Upper lobe of left lung (tissue), 6 donors: ENCODE results near the gene SYNPO. TPM values are rescaled to one million over a fixed set of nuclear protein-coding genes. Genes with fewer than 3 reads are reported as not detected.

Experiments used
- ATAC-seq, 2 donors: fragments of 200-7000 bp; cut with Tn5 transposase; one replicate each; pipeline ENCODE4 v1.9.1; 2022; ENCODE audit warnings: mild to moderate bottlenecking in 2 of 2, moderate library complexity in 2 of 2; ENCODE audit not compliant: low FRiP score in 2 of 2
- DNase-seq, 2 donors: peaks; one replicate each; pipeline ENCODE4 v3.0.0-alpha.2; 2019 to 2020
- H3K27ac ChIP-seq, 4 donors: fragments of 200-600 bp; sonication (generic); one replicate each; pipeline ENCODE4 v1.5.1; 2016 to 2019
- H3K27me3 ChIP-seq, 4 donors: fragments of 200-600 bp; sonication (generic); one replicate each; pipeline ENCODE4 v1.5.1; 2017 to 2019
- H3K36me3 ChIP-seq, 4 donors: fragments of 200-600 bp; sonication (generic); one replicate each; pipeline ENCODE4 v1.5.1; 2016 to 2019
- H3K4me1 ChIP-seq, 4 donors: fragments of 200-600 bp; sonication (generic); one replicate each; pipeline ENCODE4 v1.5.1; 2018 to 2019
- H3K4me3 ChIP-seq, 4 donors: fragments of 200-600 bp; sonication (generic); one replicate each; pipeline ENCODE4 v1.5.1; 2017 to 2019; ENCODE audit warnings: mild to moderate bottlenecking in 2 of 4, moderate library complexity in 1 of 4
- H3K9me3 ChIP-seq, 4 donors: fragments of 200-600 bp; sonication (generic); one replicate each; pipeline ENCODE4 v1.5.1; 2018 to 2019
- CTCF ChIP-seq, 6 experiments: fragments of 450-650 bp in 4 of 6; fragments of 200-600 bp in 2 of 6; sonication (generic) in 2 of 6; IDR thresholded peaks; one replicate each; pipeline ENCODE4 v1.5.1; 2016 to 2019; ENCODE audit warnings: antibody characterized with exemption in 6 of 6
- EP300 ChIP-seq, 4 donors: sonication (generic); formaldehyde crosslinking; IDR thresholded peaks; one replicate each; pipeline ENCODE4 v1.5.1; 2017; ENCODE audit warnings: antibody characterized with exemption in 4 of 4, control low read depth in 2 of 4
- POLR2A ChIP-seq, 4 donors: fragments of 450-650 bp; IDR thresholded peaks; one replicate each; pipeline ENCODE4 v1.5.1; 2016 to 2017; ENCODE audit warnings: antibody characterized with exemption in 4 of 4, mild to moderate bottlenecking in 2 of 4
- POLR2AphosphoS5 ChIP-seq, 2 donors: sonication (generic); formaldehyde crosslinking; IDR thresholded peaks; one replicate each; pipeline ENCODE4 v1.5.1; 2017; ENCODE audit warnings: antibody characterized with exemption in 2 of 2
- WGBS, 2 donors: methylation state at CpG; one replicate each; pipeline ENCODE4 v1.1.5; 2017 to 2018; 5-methylcytosine and 5-hydroxymethylcytosine counted together
- total RNA-seq, 6 donors: library from RNA; depleted of rRNA in 4 of 6; stranded (reverse); fragments of >200 nt in 4 of 6; gene quantifications; one replicate each; pipeline versions ENCODE4 v1.1.0 to v1.2.1, GENCODE V29; 2016 to 2021
- donor health status: DM: no; HTN: no; CAD: no; lungs with moderate emphysema.
- donor health status: DM: no; HTN: yes; CAD: no; lungs with severe emphysema.

SYNPO gene
- total RNA-seq, 6 donors from 2014 or later, result 41.9 to 150 (median 84.3) TPM

- TF ChIP-seq POLR2A (IDR thresholded peaks at IDR 0.05) (no peak), CTCF (IDR thresholded peaks at IDR 0.05) (no peak), EP300 (IDR thresholded peaks at IDR 0.05) (no peak), POLR2AphosphoS5 (IDR thresholded peaks at IDR 0.05) (no peak)
- H3K27ac ChIP-seq, result peak overlapping the region in 3 of 4 donors; percentile 27 to 73 (median 71)
- 88 to 92% methylated on average over 2 to 5 of the region's 5 CpGs for WGBS, 2 donors
- H3K36me3 ChIP-seq, result no peaks in the 10 kb centered on the region
- no peak overlapping the region for H3K4me3 ChIP-seq
- H3K4me1 ChIP-seq, result peaks cover 30 to 51% (median 43%) of the 10 kb centered on the region in 4 donors
- DNase-seq (no peak), ATAC-seq (no peak)
- no peaks in the 10 kb centered on the region for H3K27me3 ChIP-seq
- H3K9me3 ChIP-seq, result no peaks in the 10 kb centered on the region
These were observed 41.2 kb upstream of the SYNPO start for GRCh38 chr5:150599281-150599680.

GRCh38 chr5:150599917-150600511 is 40.4 kb upstream of the SYNPO start:
- Histone ChIP-seq H3K4me3 (no peak overlapping the region), H3K4me1 (peaks cover 23 to 45% (median 38%) of the 10 kb centered on the region in 4 donors), H3K36me3 (no peaks in the 10 kb centered on the region), H3K27me3 (no peaks in the 10 kb centered on the region), H3K27ac (peak overlapping the region; percentile 14 to 71 (median 58)), H3K9me3 (no peaks in the 10 kb centered on the region)
- TF ChIP-seq POLR2A (IDR thresholded peaks at IDR 0.05) (no peak), EP300 (IDR thresholded peaks at IDR 0.05) (peak in 1 of 4 donors; percentile 31), CTCF (IDR thresholded peaks at IDR 0.05) (no peak), POLR2AphosphoS5 (IDR thresholded peaks at IDR 0.05) (peak in 1 of 2 donors; percentile 47)
- WGBS, 2 donors, result 42 to 45% methylated on average over 10 of the region's 11 CpGs
- peak; percentile 72 to 90 for DNase-seq
- ATAC-seq, result peak; percentile 57 to 72

- Histone ChIP-seq H3K4me3 (no peak overlapping the region), H3K4me1 (peaks cover 18 to 37% (median 34%) of the 10 kb centered on the region in 4 donors), H3K36me3 (no peaks in the 10 kb centered on the region), H3K27me3 (no peaks in the 10 kb centered on the region), H3K9me3 (no peaks in the 10 kb centered on the region), H3K27ac (peak overlapping the region; percentile 49 to 71 (median 58))
- TF ChIP-seq EP300 (IDR thresholded peaks at IDR 0.05) (no peak), POLR2A (IDR thresholded peaks at IDR 0.05) (no peak), CTCF (IDR thresholded peaks at IDR 0.05) (no peak)
- no peak for ATAC-seq
- WGBS, 2 donors, result 68 to 71% methylated on average over 25 of the region's 25 CpGs
- peak in 1 of 2 donors; percentile 68 for DNase-seq
These were observed 39.6 kb upstream of the SYNPO start for GRCh38 chr5:150600616-150601490.

GRCh38 chr5:150601491-150602345 is 38.7 kb upstream of the SYNPO start:
- Histone ChIP-seq H3K36me3 (no peaks in the 10 kb centered on the region), H3K27ac (peak overlapping the region in 3 of 4 donors; percentile 49 to 71 (median 63)), H3K4me1 (peaks cover 18 to 31% (median 29%) of the 10 kb centered on the region in 4 donors), H3K4me3 (no peak overlapping the region), H3K27me3 (no peaks in the 10 kb centered on the region), H3K9me3 (no peaks in the 10 kb centered on the region)
- DNase-seq (no peak), ATAC-seq (no peak)
- 63 to 81% methylated on average over 10 to 16 of the region's 16 CpGs for WGBS, 2 donors
- TF ChIP-seq EP300 (IDR thresholded peaks at IDR 0.05), result no peak

- no peaks in the 10 kb centered on the region for H3K9me3 ChIP-seq
- H3K36me3 ChIP-seq, result no peaks in the 10 kb centered on the region
- peak overlapping the region in 3 of 4 donors; percentile 18 to 71 (median 63) for H3K27ac ChIP-seq
- H3K4me3 ChIP-seq, result no peak overlapping the region
- H3K4me1 ChIP-seq, result peaks cover 18 to 31% (median 27%) of the 10 kb centered on the region in 4 donors
- no peaks in the 10 kb centered on the region for H3K27me3 ChIP-seq
- no peak for DNase-seq
- WGBS, 2 donors, result 77 to 84% methylated on average over 3 to 4 of the region's 4 CpGs
- TF ChIP-seq EP300 (IDR thresholded peaks at IDR 0.05) (no peak), POLR2AphosphoS5 (IDR thresholded peaks at IDR 0.05) (no peak), POLR2A (IDR thresholded peaks at IDR 0.05) (no peak), CTCF (IDR thresholded peaks at IDR 0.05) (no peak)
- ATAC-seq, result no peak
These were observed 37.4 kb upstream of the SYNPO start for GRCh38 chr5:150603052-150603451.
